Endodermal cell (in vitro differentiated cells): ENCODE data around the gene SYNE3. TPM values are rescaled to one million over a fixed set of nuclear protein-coding genes. Genes with fewer than 3 reads are reported as not detected.
A peak's percentile ranks its signal among the peaks of the same experiment; 100 is the strongest.

ENCODE experiments used
- DNase-seq: peaks from one replicate; pipeline ENCODE4 v3.0.0-alpha.2; 2017
- H3K27ac ChIP-seq: 2 replicates; pipeline ENCODE4 v1.5.1; 2013; ENCODE audit warnings: mild to moderate bottlenecking, low read depth, low read length, moderate library complexity
- H3K27me3 ChIP-seq: 2 replicates; pipeline ENCODE4 v1.6.1; 2013; ENCODE audit warnings: mild to moderate bottlenecking, low read length, moderate library complexity; ENCODE audit not compliant: insufficient read depth, control insufficient read depth, poor library complexity, severe bottlenecking
- H3K36me3 ChIP-seq: 2 replicates; pipeline ENCODE4 v1.7.0; 2013; ENCODE audit warnings: mild to moderate bottlenecking, low read length, moderate library complexity; ENCODE audit not compliant: control insufficient read depth, insufficient read depth
- H3K4me1 ChIP-seq: one replicate; pipeline ENCODE4 v1.7.0; 2013; ENCODE audit warnings: low read length; ENCODE audit not compliant: control insufficient read depth, insufficient read depth
- H3K4me3 ChIP-seq: 2 replicates; pipeline ENCODE4 v1.5.1; 2013; ENCODE audit warnings: mild to moderate bottlenecking, low read length, moderate library complexity
- H3K9ac ChIP-seq: 2 replicates; pipeline ENCODE4 v1.6.1; 2013; ENCODE audit warnings: mild to moderate bottlenecking, low read length, moderate library complexity; ENCODE audit not compliant: poor library complexity, severe bottlenecking; ENCODE audit errors: extremely low read depth
- H3K9me3 ChIP-seq: 2 replicates; pipeline ENCODE4 v1.6.1; 2013; ENCODE audit warnings: mild to moderate bottlenecking, low read length, moderate library complexity; ENCODE audit not compliant: control insufficient read depth
- H3K27ac Mint-ChIP-seq: 2 replicates; pipeline ENCODE4 v1.8.0; 2020; ENCODE audit warnings: mixed read lengths
- H3K27me3 Mint-ChIP-seq: 2 replicates; pipeline ENCODE4 v1.8.0; 2021; ENCODE audit warnings: mild to moderate bottlenecking, mixed read lengths; ENCODE audit not compliant: insufficient read depth
- H3K36me3 Mint-ChIP-seq: 2 replicates; pipeline ENCODE4 v1.8.0; 2020; ENCODE audit warnings: low read depth, mixed read lengths
- H3K4me1 Mint-ChIP-seq: 2 replicates; pipeline ENCODE4 v1.8.0; 2020; ENCODE audit warnings: mixed read lengths
- H3K4me3 Mint-ChIP-seq: 2 replicates; pipeline ENCODE4 v1.8.0; 2020; ENCODE audit warnings: mild to moderate bottlenecking, moderate library complexity, mixed read lengths
- H3K9me3 Mint-ChIP-seq: 2 replicates; pipeline ENCODE4 v1.8.0; 2020; ENCODE audit warnings: mild to moderate bottlenecking, mixed read lengths
- CTCF ChIP-seq: fragments of 200-600 bp; sonication (generic); conservative IDR thresholded peaks from 2 replicates; pipeline ENCODE4 v1.5.0; 2021; ENCODE audit warnings: antibody characterized with exemption, mild to moderate bottlenecking
- WGBS, 2 experiments: methylation state at CpG; one replicate each; pipeline versions ENCODE4 v1.1.5 to v1.1.7; 2013; ENCODE audit warnings: missing lambda C conversion rate in 2 of 2, mixed read lengths in 1 of 2; ENCODE audit not compliant: insufficient coverage in 1 of 2, insufficient read length in 1 of 2; 5-methylcytosine and 5-hydroxymethylcytosine counted together
- total RNA-seq, 2 donors: library from RNA; stranded (reverse); fragmentation: NEBNext Ultra II Directional in 1 of 2; extraction: Animal tissue kit (Norgen Biotek cat#: 25700) in 1 of 2; gene quantifications; 2 replicates in 1 of 2; 3 replicates in 1 of 2; pipeline ENCODE4 v1.2.1, GENCODE V29; 2021

The SYNE3 gene
- total RNA-seq, 2 donors from 2014 or later = 1.0 to 5.2 TPM

GRCh38 chr14:95515596-95516552, 576 bp downstream of the SYNE3 start:
- H3K36me3 Mint-ChIP-seq = no peaks in the 10 kb centered on the region
- Histone ChIP-seq H3K4me1 (peaks cover 14% of the 10 kb centered on the region), H3K36me3 (no peaks in the 10 kb centered on the region), H3K9me3 (no peaks in the 10 kb centered on the region), H3K27me3 (peaks cover 3% of the 10 kb centered on the region), H3K27ac (peak overlapping the region; percentile 19), H3K4me3 (peak overlapping the region; percentile 82), H3K9ac (peak overlapping the region; percentile 40)
- H3K27me3 Mint-ChIP-seq = peaks cover 33% of the 10 kb centered on the region
- peak; percentile 69 for TF ChIP-seq CTCF
- peak overlapping the region; percentile 61 for H3K27ac Mint-ChIP-seq
- peak overlapping the region; percentile 51 for H3K4me3 Mint-ChIP-seq
- 7 to 50% methylated on average over 5 to 48 of the region's 50 CpGs for WGBS, 2 experiments
- peaks cover 14% of the 10 kb centered on the region for H3K4me1 Mint-ChIP-seq
- H3K9me3 Mint-ChIP-seq = no peaks in the 10 kb centered on the region
- peak; percentile 89 for DNase-seq

- Mint-ChIP-seq H3K36me3 (no peaks in the 10 kb centered on the region), H3K27ac (peak overlapping the region; percentile 83), H3K4me3 (peak overlapping the region; percentile 51), H3K9me3 (no peaks in the 10 kb centered on the region), H3K27me3 (peaks cover 33% of the 10 kb centered on the region), H3K4me1 (peaks cover 14% of the 10 kb centered on the region)
- Histone ChIP-seq H3K36me3 (no peaks in the 10 kb centered on the region), H3K9me3 (no peaks in the 10 kb centered on the region), H3K27me3 (peaks cover 3% of the 10 kb centered on the region), H3K9ac (peak overlapping the region; percentile 40), H3K27ac (peak overlapping the region; percentile 19), H3K4me1 (peaks cover 14% of the 10 kb centered on the region), H3K4me3 (peak overlapping the region; percentile 82)
- no peak for TF ChIP-seq CTCF
- 40 to 53% methylated on average over 1 to 9 of the region's 9 CpGs for WGBS, 2 experiments
- DNase-seq = peak; percentile 82
Measured at GRCh38 chr14:95515080-95515489, 1.4 kb downstream of the SYNE3 start.

GRCh38 chr14:95514131-95515079, 2.0 kb downstream of the SYNE3 start:
- peaks cover 30% of the 10 kb centered on the region for H3K27me3 Mint-ChIP-seq
- TF ChIP-seq CTCF = no peak
- Histone ChIP-seq H3K27ac (no peak overlapping the region), H3K9me3 (no peaks in the 10 kb centered on the region), H3K4me1 (peaks cover 14% of the 10 kb centered on the region), H3K4me3 (no peak overlapping the region), H3K9ac (no peak overlapping the region), H3K36me3 (no peaks in the 10 kb centered on the region), H3K27me3 (peaks cover 3% of the 10 kb centered on the region)
- peak; percentile 88 for DNase-seq
- WGBS, 2 experiments = 84 to 85% methylated on average over 10 to 18 of the region's 18 CpGs
- peak overlapping the region; percentile 83 for H3K27ac Mint-ChIP-seq
- peak overlapping the region; percentile 51 for H3K4me3 Mint-ChIP-seq
- H3K9me3 Mint-ChIP-seq = no peaks in the 10 kb centered on the region
- no peaks in the 10 kb centered on the region for H3K36me3 Mint-ChIP-seq
- H3K4me1 Mint-ChIP-seq = peaks cover 14% of the 10 kb centered on the region
